AG04450 (cell line): ENCODE results near the gene NPBWR2. TPM values are rescaled to one million over a fixed set of nuclear protein-coding genes. Genes with fewer than 3 reads are reported as not detected.

Experiments
- CTCF ChIA-PET: fragments of 300-600, 350-600 bp; formaldehyde crosslinking; extraction: SDS; loops from one replicate; lab custom pipeline; 2022; ENCODE audit warnings: antibody characterized with exemption, inconsistent platforms; lab: Charles Lee
- POLR2A ChIA-PET: fragments of 350-600 bp; formaldehyde crosslinking; extraction: SDS; loops from one replicate; lab custom pipeline; 2021; ENCODE audit warnings: antibody characterized with exemption, inconsistent platforms; lab: Yijun Ruan, JAX
- DNase-seq: peaks from one replicate; pipeline ENCODE4 v3.0.0-alpha.2; 2011; ENCODE audit warnings: low read depth, low spot score
- H3K27ac ChIP-seq: one replicate; pipeline ENCODE4 v1.5.1; 2012; ENCODE audit warnings: low read depth, low read length, control low read depth
- H3K27me3 ChIP-seq: one replicate; pipeline ENCODE4 v1.6.0; 2012; ENCODE audit warnings: low read length; ENCODE audit not compliant: control insufficient read depth, insufficient read depth
- H3K4me3 ChIP-seq: 2 replicates; pipeline ENCODE4 v1.5.1; 2011; ENCODE audit warnings: mild to moderate bottlenecking, low read depth, low read length, control low read depth
- H3K9me3 ChIP-seq: 2 replicates; pipeline ENCODE4 v1.5.1; 2012; ENCODE audit warnings: low read length; ENCODE audit not compliant: control insufficient read depth, insufficient read depth
- CTCF ChIP-seq: IDR thresholded peaks from 2 replicates; pipeline ENCODE4 v1.5.1; 2011; ENCODE audit warnings: low read depth, low read length, control low read depth, inconsistent platforms
- polyA plus RNA-seq: library from polyadenylated mRNA; depleted of rRNA; stranded (reverse); fragments of >200 nt; gene quantifications from 2 replicates; pipeline ENCODE4 v1.2.3, GENCODE V29; 2011

Gene NPBWR2
- polyA plus RNA-seq, 1 experiment = not detected

- TF ChIP-seq CTCF = no peak
- ChIA-PET CTCF (no interaction called here), POLR2A (no interaction called here)
- H3K9me3 ChIP-seq = peaks cover 5% of the 10 kb centered on the region; the same call in 1 of the 2 replicates
- H3K4me3 ChIP-seq = no peak overlapping the region
- peaks cover 31% of the 10 kb centered on the region for H3K27me3 ChIP-seq
- H3K27ac ChIP-seq = no peak overlapping the region
- no peak for DNase-seq
These were observed 8.8 kb downstream of the NPBWR2 start for GRCh38 chr20:64098471-64099013.

GRCh38 chr20:64096535-64096934 lies 10.8 kb downstream of the NPBWR2 start:
- no peak for DNase-seq
- H3K27ac ChIP-seq = no peak overlapping the region
- no peak overlapping the region for H3K4me3 ChIP-seq
- H3K27me3 ChIP-seq = peaks cover 23% of the 10 kb centered on the region
- ChIA-PET CTCF (no interaction called here), POLR2A (no interaction called here)
- no peak for TF ChIP-seq CTCF
- H3K9me3 ChIP-seq = peaks cover 5% of the 10 kb centered on the region; the same call in 1 of the 2 replicates

- peaks cover 17% of the 10 kb centered on the region for H3K27me3 ChIP-seq
- ChIA-PET POLR2A (no interaction called here), CTCF (no interaction called here)
- H3K4me3 ChIP-seq = no peak overlapping the region
- H3K27ac ChIP-seq = no peak overlapping the region
- no peak for TF ChIP-seq CTCF
- DNase-seq = no peak
- peaks cover 5% of the 10 kb centered on the region; the same call in 1 of the 2 replicates for H3K9me3 ChIP-seq
These were observed 11.4 kb downstream of the NPBWR2 start for GRCh38 chr20:64095927-64096326.

- TF ChIP-seq CTCF = no peak
- ChIA-PET CTCF (no interaction called here), POLR2A (no interaction called here)
- no peak overlapping the region for H3K27ac ChIP-seq
- H3K4me3 ChIP-seq = no peak overlapping the region
- peaks cover 5% of the 10 kb centered on the region; the same call in 1 of the 2 replicates for H3K9me3 ChIP-seq
- no peak for DNase-seq
- H3K27me3 ChIP-seq = peaks cover 12% of the 10 kb centered on the region
These were observed 11.9 kb downstream of the NPBWR2 start for GRCh38 chr20:64095455-64095854.

GRCh38 chr20:64093013-64093503 lies 14.3 kb downstream of the NPBWR2 start:
- Histone ChIP-seq H3K27me3 (peaks cover 16% of the 10 kb centered on the region), H3K9me3 (peaks cover 5% of the 10 kb centered on the region; the same call in 1 of the 2 replicates), H3K4me3 (no peak overlapping the region), H3K27ac (no peak overlapping the region)
- POLR2A ChIA-PET = no interaction called here
- TF ChIP-seq CTCF = no peak
- CTCF ChIA-PET = no interaction called here
- DNase-seq = no peak
